ENCODE data around the gene POLG2. TPM values are rescaled to one million over a fixed set of nuclear protein-coding genes. Genes with fewer than 3 reads are reported as not detected.

Gene POLG2
- total and polyA plus RNA-seq, 2 donors (not counting 3 experiments of a cell fraction or from before 2014, with no cell fraction given) = 6.5 to 18.6 TPM

DNA sequence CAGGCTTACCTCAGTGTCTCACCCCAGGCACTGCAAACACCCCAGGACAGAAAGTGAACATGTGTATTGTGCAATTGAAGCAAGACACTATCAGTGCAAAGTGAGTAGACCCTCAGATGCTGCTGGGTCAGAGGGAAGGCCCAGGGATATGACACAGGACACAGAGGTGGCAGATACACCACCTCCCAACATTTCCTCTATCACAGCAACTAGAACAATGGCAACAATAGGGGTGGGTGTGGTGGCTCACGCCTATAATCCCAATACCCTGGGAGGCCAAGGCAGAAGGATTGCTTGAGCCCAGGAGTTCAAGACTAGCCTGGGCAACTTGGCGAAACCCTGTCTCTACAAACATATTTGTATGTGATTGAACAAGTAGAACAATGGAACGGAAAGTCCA is 25.4 kb downstream of the POLG2 start:
- H3K27ac ChIP-seq (ENCODE audit: insufficient read depth, low read depth, low read length) = no peak overlapping the region
- no peaks in the 10 kb centered on the region for H4K20me1 ChIP-seq (replicated peaks; ENCODE audit: control insufficient read depth, extremely low read depth, insufficient read depth, low read length)
- CTCF ChIA-PET = no interaction called here
- no peak overlapping the region for H2AFZ ChIP-seq (ENCODE audit: low read depth, low read length)
- FAIRE-seq (no peak), DNase-seq (ENCODE audit: low read depth, low spot score) (no peak)
- POLR2A ChIA-PET = no interaction called here
- H3K36me3 ChIP-seq (ENCODE audit: control insufficient read depth in 2 of 2, extremely low read depth in 1 of 2, insufficient read depth in 2 of 2, low read length in 2 of 2) = peaks cover 0 to 2% of the 10 kb centered on the region in 2 experiments
- no peak overlapping the region for H3K4me2 ChIP-seq (ENCODE audit: insufficient read depth, low read length)
- no peak overlapping the region for H3K4me3 ChIP-seq (replicated peaks in 1 of 3; ENCODE audit: insufficient read depth in 1 of 3, low read depth in 1 of 3, low read length in 3 of 3)
- dilution Hi-C loops (cut with MboI; ENCODE audit: extremely low pct_ligation_motif_present, low sequenced_read_pairs) = no loop called here
- no TSS peak for BruUV-seq (replicated peaks)
- peaks cover 2% of the 10 kb centered on the region for H3K4me1 ChIP-seq (ENCODE audit: control insufficient read depth, extremely low read depth, insufficient read depth, low read length)
- no peaks in the 10 kb centered on the region for H3K9me1 ChIP-seq (replicated peaks; ENCODE audit: control insufficient read depth, extremely low read depth, insufficient read depth, low read length)
- intact Hi-C loops (cut with micrococcal nuclease) = no loop called here
- no peaks in the 10 kb centered on the region for H3K9me3 ChIP-seq (replicated peaks; ENCODE audit: control insufficient read depth, insufficient read depth, low read length)
- TF ChIP-seq FOS (IDR thresholded peaks at IDR 0.05; ENCODE audit: borderline replicate concordance, insufficient read depth, low read length) (no peak), POLR2AphosphoS5 (IDR thresholded peaks at IDR 0.05; ENCODE audit: insufficient read depth, low read depth, low read length) (no peak), POLR2A (IDR thresholded peaks at IDR 0.05; ENCODE audit: low read depth, low read length) (no peak), GATA2 (IDR thresholded peaks at IDR 0.05; ENCODE audit: insufficient read depth, insufficient read length, low read depth, low read length) (no peak), MYC (IDR thresholded peaks at IDR 0.05; ENCODE audit: low read depth, low read length) (no peak), EZH2 (IDR thresholded peaks at IDR 0.05; ENCODE audit: borderline replicate concordance, low read depth, low read length, severe bottlenecking) (no peak), JUN (IDR thresholded peaks at IDR 0.05; ENCODE audit: borderline replicate concordance, insufficient read depth, insufficient read length, low read depth) (no peak)
- TF ChIP-seq, protein P1, sequence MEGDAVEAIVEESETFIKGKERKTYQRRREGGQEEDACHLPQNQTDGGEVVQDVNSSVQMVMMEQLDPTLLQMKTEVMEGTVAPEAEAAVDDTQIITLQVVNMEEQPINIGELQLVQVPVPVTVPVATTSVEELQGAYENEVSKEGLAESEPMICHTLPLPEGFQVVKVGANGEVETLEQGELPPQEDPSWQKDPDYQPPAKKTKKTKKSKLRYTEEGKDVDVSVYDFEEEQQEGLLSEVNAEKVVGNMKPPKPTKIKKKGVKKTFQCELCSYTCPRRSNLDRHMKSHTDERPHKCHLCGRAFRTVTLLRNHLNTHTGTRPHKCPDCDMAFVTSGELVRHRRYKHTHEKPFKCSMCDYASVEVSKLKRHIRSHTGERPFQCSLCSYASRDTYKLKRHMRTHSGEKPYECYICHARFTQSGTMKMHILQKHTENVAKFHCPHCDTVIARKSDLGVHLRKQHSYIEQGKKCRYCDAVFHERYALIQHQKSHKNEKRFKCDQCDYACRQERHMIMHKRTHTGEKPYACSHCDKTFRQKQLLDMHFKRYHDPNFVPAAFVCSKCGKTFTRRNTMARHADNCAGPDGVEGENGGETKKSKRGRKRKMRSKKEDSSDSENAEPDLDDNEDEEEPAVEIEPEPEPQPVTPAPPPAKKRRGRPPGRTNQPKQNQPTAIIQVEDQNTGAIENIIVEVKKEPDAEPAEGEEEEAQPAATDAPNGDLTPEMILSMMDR (IDR thresholded peaks at IDR 0.05; ENCODE audit: extremely low read depth in 1 of 2, insufficient read depth in 1 of 2, low read depth in 1 of 2, low read length in 2 of 2) = no peak
- TF ChIP-seq, protein P2, sequence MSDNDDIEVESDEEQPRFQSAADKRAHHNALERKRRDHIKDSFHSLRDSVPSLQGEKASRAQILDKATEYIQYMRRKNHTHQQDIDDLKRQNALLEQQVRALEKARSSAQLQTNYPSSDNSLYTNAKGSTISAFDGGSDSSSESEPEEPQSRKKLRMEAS (IDR thresholded peaks at IDR 0.05; ENCODE audit: insufficient read depth, insufficient read length) = no peak
- H3K27me3 ChIP-seq (ENCODE audit: control insufficient read depth in 2 of 2, insufficient read depth in 2 of 2, low read length in 2 of 2) = no peaks in the 10 kb centered on the region
- no peak overlapping the region for H3K9ac ChIP-seq (replicated peaks; ENCODE audit: extremely low read depth, insufficient read depth, low read length)
- H3K79me2 ChIP-seq (ENCODE audit: control insufficient read depth, insufficient read depth, low read length) = no peaks in the 10 kb centered on the region

Measured in endothelial cell of umbilical vein (primary cell).